HUES64 (cell line): ENCODE measurements around the gene IFT122.

Source experiments
- H3K27ac ChIP-seq: 2 replicates; pipeline ENCODE4 v1.7.0; 2013; ENCODE audit warnings: low read depth, low read length, inconsistent platforms
- H3K27me3 ChIP-seq: 2 replicates; pipeline ENCODE4 v1.6.1; 2013; ENCODE audit warnings: mild to moderate bottlenecking, low read length; ENCODE audit not compliant: insufficient read depth
- H3K36me3 ChIP-seq: 2 replicates; pipeline ENCODE4 v1.6.1; 2013; ENCODE audit warnings: mild to moderate bottlenecking, low read length; ENCODE audit not compliant: insufficient read depth
- H3K4me1 ChIP-seq: 2 replicates; pipeline ENCODE4 v1.6.1; 2013; ENCODE audit warnings: mild to moderate bottlenecking, low read length, moderate library complexity; ENCODE audit not compliant: insufficient read depth
- H3K4me3 ChIP-seq: 2 replicates; pipeline ENCODE4 v1.5.1; 2013; ENCODE audit warnings: mild to moderate bottlenecking, low read length, moderate library complexity
- H3K9ac ChIP-seq: 2 replicates; pipeline ENCODE4 v1.6.1; 2013; ENCODE audit warnings: mild to moderate bottlenecking, low read depth, low read length
- H3K9me3 ChIP-seq: 2 replicates; pipeline ENCODE4 v1.6.1; 2013; ENCODE audit warnings: low read depth, low read length; ENCODE audit not compliant: insufficient read depth
- WGBS: fragments of 150-250, 120-280 bp; methylation state at CpG from one replicate; pipeline ENCODE4 v1.1.7; 2013; ENCODE audit warnings: missing lambda C conversion rate; 5-methylcytosine and 5-hydroxymethylcytosine counted together

IFT122 gene

DNA sequence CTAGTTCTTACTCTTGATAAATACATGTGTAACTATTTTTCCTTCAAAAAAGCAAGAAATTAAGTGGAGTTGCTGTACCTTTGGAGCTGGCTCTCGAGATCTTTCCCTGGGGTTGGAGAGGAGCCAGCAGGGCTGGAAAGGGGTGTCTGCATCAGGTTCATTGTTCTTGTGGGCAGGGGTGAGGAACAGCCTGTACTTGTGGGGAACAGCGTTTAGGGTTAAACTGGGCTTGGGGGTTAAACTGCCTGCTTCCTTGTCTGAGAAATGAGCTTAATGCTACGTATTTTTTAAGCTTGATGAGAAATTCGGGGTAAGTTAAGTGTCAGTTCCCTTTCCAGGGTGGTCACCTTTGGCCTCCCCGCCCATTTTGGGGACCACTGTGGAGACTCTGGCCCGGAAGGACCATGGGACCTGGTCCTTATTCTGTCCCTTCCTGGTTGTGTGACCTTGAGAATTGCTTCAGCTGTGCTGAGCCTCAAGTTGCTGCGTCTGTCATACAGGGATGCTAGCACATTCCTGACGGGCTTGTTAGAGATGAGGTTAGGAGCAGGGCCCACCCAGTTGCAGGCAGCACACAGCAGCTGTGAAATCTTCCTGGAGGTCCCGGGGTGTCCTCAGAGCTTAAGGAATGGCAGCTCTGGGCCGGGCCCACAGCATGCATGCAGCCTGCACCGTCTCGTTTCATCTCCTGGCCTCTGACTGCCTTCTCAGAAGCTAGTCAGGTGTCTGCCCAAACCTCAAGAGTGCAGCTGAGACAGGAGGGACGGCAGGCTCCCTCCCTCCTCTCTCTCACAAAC is 114.5 kb downstream of the IFT122 start:
- H3K4me1 ChIP-seq: no peaks in the 10 kb centered on the region; the same call in 1 of the 2 replicates
- WGBS: 85% methylated on average over 13 of the region's 13 CpGs
- H3K9ac ChIP-seq: no peak overlapping the region
- H3K36me3 ChIP-seq: peaks cover 11% of the 10 kb centered on the region
- H3K4me3 ChIP-seq: no peak overlapping the region
- H3K9me3 ChIP-seq: no peaks in the 10 kb centered on the region
- no peak overlapping the region for H3K27ac ChIP-seq
- no peaks in the 10 kb centered on the region for H3K27me3 ChIP-seq

DNA sequence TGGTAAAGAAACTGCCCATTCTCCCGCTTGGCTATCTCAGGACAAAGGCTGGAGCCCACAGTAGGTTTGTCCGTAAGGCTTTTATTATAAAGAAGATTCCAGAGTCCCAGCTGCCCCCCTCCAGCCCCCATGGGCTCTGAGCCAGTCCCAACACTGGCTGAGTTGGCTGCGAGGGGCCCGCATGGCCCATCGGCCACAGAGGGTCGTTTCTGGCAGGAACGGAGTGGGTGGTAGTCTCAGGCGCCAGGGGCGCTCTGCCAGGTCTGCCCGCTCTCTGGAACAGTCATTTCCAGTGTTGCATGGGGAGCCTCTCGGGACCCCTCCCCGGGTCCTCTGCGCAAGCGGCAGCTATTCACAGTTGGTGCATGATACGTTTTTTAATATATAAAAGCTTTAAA is 115.1 kb downstream of the IFT122 start:
- no peak overlapping the region for H3K9ac ChIP-seq
- H3K27ac ChIP-seq: no peak overlapping the region
- no peaks in the 10 kb centered on the region for H3K27me3 ChIP-seq
- peaks cover 11% of the 10 kb centered on the region for H3K36me3 ChIP-seq
- H3K4me3 ChIP-seq: no peak overlapping the region
- no peaks in the 10 kb centered on the region; the same call in 1 of the 2 replicates for H3K4me1 ChIP-seq
- 93% methylated on average over 15 of the region's 15 CpGs for WGBS
- no peaks in the 10 kb centered on the region for H3K9me3 ChIP-seq

- no peaks in the 10 kb centered on the region for H3K9me3 ChIP-seq
- H3K36me3 ChIP-seq: peaks cover 11% of the 10 kb centered on the region
- H3K9ac ChIP-seq: no peak overlapping the region
- no peak overlapping the region for H3K4me3 ChIP-seq
- no peaks in the 10 kb centered on the region for H3K27me3 ChIP-seq
- H3K27ac ChIP-seq: no peak overlapping the region
- H3K4me1 ChIP-seq: no peaks in the 10 kb centered on the region; the same call in 1 of the 2 replicates
- WGBS: 94% methylated on average over 18 of the region's 18 CpGs
Observed at GRCh38 chr3:129555616-129556357, 115.8 kb downstream of the IFT122 start.

- Histone ChIP-seq H3K9ac (no peak overlapping the region), H3K27ac (no peak overlapping the region), H3K27me3 (no peaks in the 10 kb centered on the region), H3K4me1 (no peaks in the 10 kb centered on the region; the same call in 1 of the 2 replicates), H3K36me3 (peaks cover 11% of the 10 kb centered on the region), H3K4me3 (no peak overlapping the region), H3K9me3 (no peaks in the 10 kb centered on the region)
- 94% methylated on average over 15 of the region's 15 CpGs for WGBS
Observed at GRCh38 chr3:129556358-129556695, 116.3 kb downstream of the IFT122 start.

GRCh38 chr3:129556890-129557547 is 117.0 kb downstream of the IFT122 start:
- no peak overlapping the region for H3K4me3 ChIP-seq
- no peaks in the 10 kb centered on the region for H3K9me3 ChIP-seq
- whole genome bisulfite sequencing: 87% methylated on average over 31 of the region's 31 CpGs
- peaks cover 11% of the 10 kb centered on the region for H3K36me3 ChIP-seq
- H3K4me1 ChIP-seq: no peaks in the 10 kb centered on the region; the same call in 1 of the 2 replicates
- H3K27ac ChIP-seq: no peak overlapping the region
- no peak overlapping the region for H3K9ac ChIP-seq
- no peaks in the 10 kb centered on the region for H3K27me3 ChIP-seq

DNA sequence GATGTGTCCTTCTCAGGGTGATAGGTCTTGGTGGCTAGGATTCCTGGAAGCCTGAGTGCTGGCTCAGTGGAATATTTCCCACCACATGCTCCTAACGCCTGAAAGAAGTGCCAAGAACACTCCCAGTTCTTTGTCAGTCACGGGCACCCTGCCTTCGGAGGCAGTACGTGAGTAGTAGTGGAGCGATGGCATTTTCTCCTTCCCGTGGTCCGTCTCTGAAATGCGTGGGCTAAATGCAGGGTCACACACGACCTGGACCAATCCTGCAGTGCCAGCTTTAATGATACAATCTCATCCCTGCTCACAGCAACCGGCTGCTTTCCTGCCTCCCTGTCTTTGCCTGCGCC is 117.5 kb downstream of the IFT122 start:
- H3K9me3 ChIP-seq: no peaks in the 10 kb centered on the region
- no peak overlapping the region for H3K4me3 ChIP-seq
- H3K27me3 ChIP-seq: no peaks in the 10 kb centered on the region
- H3K27ac ChIP-seq: no peak overlapping the region
- H3K36me3 ChIP-seq: peaks cover 14% of the 10 kb centered on the region
- 91% methylated on average over 11 of the region's 11 CpGs for WGBS
- no peaks in the 10 kb centered on the region; the same call in 1 of the 2 replicates for H3K4me1 ChIP-seq
- no peak overlapping the region for H3K9ac ChIP-seq

GRCh38 chr3:129558081-129558771 is 118.2 kb downstream of the IFT122 start:
- Histone ChIP-seq H3K9ac (no peak overlapping the region; the same call in 1 of the 2 replicates), H3K9me3 (no peaks in the 10 kb centered on the region), H3K27me3 (no peaks in the 10 kb centered on the region), H3K27ac (no peak overlapping the region), H3K4me3 (no peak overlapping the region), H3K36me3 (peaks cover 16% of the 10 kb centered on the region), H3K4me1 (no peaks in the 10 kb centered on the region; the same call in 1 of the 2 replicates)
- 93% methylated on average over 15 of the region's 15 CpGs for WGBS

- H3K9me3 ChIP-seq: no peaks in the 10 kb centered on the region
- no peaks in the 10 kb centered on the region; the same call in 1 of the 2 replicates for H3K4me1 ChIP-seq
- peaks cover 16% of the 10 kb centered on the region for H3K36me3 ChIP-seq
- no peak overlapping the region for H3K27ac ChIP-seq
- H3K4me3 ChIP-seq: no peak overlapping the region
- WGBS: 89% methylated on average over 11 of the region's 11 CpGs
- no peak overlapping the region for H3K9ac ChIP-seq
- H3K27me3 ChIP-seq: no peaks in the 10 kb centered on the region
Observed at GRCh38 chr3:129558772-129559564, 118.9 kb downstream of the IFT122 start.

DNA sequence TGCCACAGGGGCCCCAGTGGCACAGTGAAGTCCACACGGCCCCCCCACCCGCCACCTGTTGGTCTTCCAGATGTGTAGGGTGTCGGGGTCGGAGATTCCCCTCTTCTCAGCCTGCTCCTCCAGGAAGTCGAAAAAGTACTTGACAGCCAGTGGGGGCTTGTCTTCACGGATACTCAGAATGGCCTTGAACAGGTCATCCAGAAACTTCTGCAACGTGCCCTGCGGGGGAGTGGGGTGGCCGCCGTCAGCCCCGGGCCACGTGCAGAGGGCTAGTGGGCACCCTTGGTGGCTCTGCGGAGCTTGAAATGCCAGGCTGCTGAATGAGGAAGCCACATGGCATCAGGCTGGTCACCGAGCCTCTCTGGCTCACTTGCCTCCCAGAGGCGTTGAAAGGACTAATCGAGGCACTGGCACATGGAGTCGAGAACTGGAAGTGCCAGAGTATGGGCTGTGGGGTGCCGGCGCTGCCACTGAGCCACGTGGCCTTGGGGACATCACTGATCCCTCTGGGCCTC is 119.6 kb downstream of the IFT122 start:
- Histone ChIP-seq H3K36me3 (peaks cover 16% of the 10 kb centered on the region), H3K4me3 (no peak overlapping the region), H3K9me3 (no peaks in the 10 kb centered on the region), H3K4me1 (no peaks in the 10 kb centered on the region; the same call in 1 of the 2 replicates), H3K27ac (no peak overlapping the region), H3K27me3 (no peaks in the 10 kb centered on the region), H3K9ac (no peak overlapping the region)
- WGBS: 95% methylated on average over 20 of the region's 20 CpGs

GRCh38 chr3:129560269-129560787 is 120.3 kb downstream of the IFT122 start:
- Histone ChIP-seq H3K9ac (no peak overlapping the region), H3K4me3 (no peak overlapping the region), H3K4me1 (no peaks in the 10 kb centered on the region; the same call in 1 of the 2 replicates), H3K27me3 (no peaks in the 10 kb centered on the region), H3K36me3 (peaks cover 16% of the 10 kb centered on the region), H3K9me3 (no peaks in the 10 kb centered on the region), H3K27ac (no peak overlapping the region)
- WGBS: 83% methylated on average over 16 of the region's 16 CpGs
